GM12878 (cell line): ENCODE data around the gene DLX6. TPM values are rescaled to one million over a fixed set of nuclear protein-coding genes. Genes with fewer than 3 reads are reported as not detected.

ENCODE experiments used
- ATAC-seq: fragments of 200-7000 bp; cut with Tn5 transposase; 3 replicates; pipeline ENCODE4 v1.9.1; 2020; ENCODE audit warnings: mild to moderate bottlenecking, moderate library complexity
- BruUV-seq: library from RNA; stranded (reverse); fragments of 400-500 nt; replicated peaks from 2 replicates; lab custom pipeline; 2021; lab: Mats Ljungman, UMichigan
- CTCF ChIA-PET: fragments of 300-600 bp; sonication (Branson Sonifier 250); formaldehyde crosslinking; extraction: SDS; loops from one replicate; lab custom pipeline; 2021; ENCODE audit warnings: inconsistent platforms; lab: Yijun Ruan, JAX
- POLR2A ChIA-PET: fragments of 350-600 bp; formaldehyde crosslinking; extraction: SDS; loops from one replicate; lab custom pipeline; 2021; ENCODE audit warnings: inconsistent platforms; lab: Charles Lee
- RAD21 ChIA-PET: fragments of 300-600 bp; sonication (Branson Sonifier 250); formaldehyde crosslinking; loops from one replicate; lab custom pipeline; 2023; ENCODE audit warnings: antibody characterized with exemption; ENCODE audit not compliant: unreplicated experiment; lab: Charles Lee
- SMC1A ChIA-PET: fragments of 300-600 bp; sonication (Branson Sonifier 250); formaldehyde crosslinking; loops from one replicate; lab custom pipeline; 2023; ENCODE audit not compliant: unreplicated experiment, uncharacterized antibody; lab: Charles Lee
- DNase-seq: peaks from one replicate; pipeline ENCODE4 v3.0.0-alpha.2; 2011; ENCODE audit warnings: low read depth, low spot score
- FAIRE-seq: peaks from 3 replicates; lab custom pipeline; 2011; peaks lifted over from hg19 to GRCh38; lab: Jason Lieb, UNC
- H2AFZ ChIP-seq: 2 replicates; pipeline ENCODE4 v1.6.0; 2011; ENCODE audit warnings: low read depth, low read length, control low read depth; ENCODE audit not compliant: control insufficient read depth
- H3K27ac ChIP-seq: 2 replicates; pipeline ENCODE4 v1.5.1; 2011; ENCODE audit warnings: control low read depth; ENCODE audit not compliant: control insufficient read depth, insufficient read depth
- H3K27me3 ChIP-seq, 2 experiments: replicated peaks in 1 of 2; 2 replicates each; pipeline versions ENCODE4 v1.6.0 to v1.6.1; 2011; ENCODE audit warnings: low read length in 1 of 2; ENCODE audit not compliant: control insufficient read depth in 2 of 2, insufficient read depth in 2 of 2
- H3K36me3 ChIP-seq, 2 experiments: 2 replicates each; pipeline ENCODE4 v1.5.1; 2011; ENCODE audit warnings: low read length in 1 of 2; ENCODE audit not compliant: control insufficient read depth in 2 of 2, insufficient read depth in 2 of 2
- H3K4me1 ChIP-seq: 2 replicates; pipeline ENCODE4 v1.6.1; 2011; ENCODE audit warnings: mild to moderate bottlenecking, low read length, moderate library complexity, mixed read lengths; ENCODE audit not compliant: control insufficient read depth, insufficient read depth
- H3K4me2 ChIP-seq: 2 replicates; pipeline ENCODE4 v1.6.0; 2011; ENCODE audit warnings: control low read depth; ENCODE audit not compliant: control insufficient read depth, insufficient read depth
- H3K4me3 ChIP-seq: fragments of 200-600 bp; sonication (generic); 2 replicates; pipeline ENCODE4 v1.5.1; 2016
- H3K79me2 ChIP-seq: 2 replicates; pipeline ENCODE4 v1.6.0; 2011; ENCODE audit warnings: low read length; ENCODE audit not compliant: control insufficient read depth, insufficient read depth
- H3K9ac ChIP-seq: 2 replicates; pipeline ENCODE4 v1.8.0; 2011; ENCODE audit warnings: low read length, control low read depth, mixed read lengths; ENCODE audit not compliant: control insufficient read depth, insufficient read depth
- H3K9me3 ChIP-seq: replicated peaks from 3 replicates; pipeline ENCODE4 v1.5.1; 2011; ENCODE audit warnings: mild to moderate bottlenecking, low read length; ENCODE audit not compliant: control insufficient read depth, insufficient read depth
- H4K20me1 ChIP-seq: 2 replicates; pipeline ENCODE4 v1.6.0; 2011; ENCODE audit not compliant: control insufficient read depth, insufficient read depth
- BRCA1 ChIP-seq: IDR thresholded peaks from 2 replicates; pipeline ENCODE4 v1.6.1; 2011; ENCODE audit warnings: low read depth, low read length, improper control_type of control experiment
- CBX5 ChIP-seq: sonication (generic); IDR thresholded peaks from 2 replicates; pipeline ENCODE4 v1.6.1; 2016; ENCODE audit warnings: low read depth, moderate library complexity, mild to moderate bottlenecking, inconsistent platforms
- HCFC1 ChIP-seq: fragments of 150-350 bp; IDR thresholded peaks from 2 replicates; pipeline ENCODE4 v1.6.1; 2014; ENCODE audit warnings: low read length
- HDAC2 ChIP-seq: fragments of 200-600 bp; sonication (generic); IDR thresholded peaks from 2 replicates; pipeline ENCODE4 v1.6.1; 2017
- HDAC6 ChIP-seq: fragments of 200-600 bp; sonication (generic); IDR thresholded peaks from one replicate; pipeline ENCODE4 v1.8.0; 2017; ENCODE audit warnings: antibody characterized with exemption; ENCODE audit not compliant: unreplicated experiment
- HDGF ChIP-seq: fragments of 450-650 bp; IDR thresholded peaks from 2 replicates; pipeline ENCODE4 v1.6.1; 2016; ENCODE audit warnings: antibody characterized with exemption
- IKZF1 ChIP-seq: fragments of 450-650 bp; conservative IDR thresholded peaks from 2 replicates; pipeline ENCODE4 v1.6.1; 2017; ENCODE audit warnings: antibody characterized with exemption, mild to moderate bottlenecking
- NBN ChIP-seq: fragments of 450-650 bp; IDR thresholded peaks from 2 replicates; pipeline ENCODE4 v1.6.1; 2016
- NFYB ChIP-seq: IDR thresholded peaks from 2 replicates; pipeline ENCODE4 v1.6.1; 2011; ENCODE audit warnings: low read depth, mild to moderate bottlenecking, low read length, improper control_type of control experiment, moderate library complexity; ENCODE audit not compliant: insufficient read depth
- NR2C2 ChIP-seq: IDR thresholded peaks from 2 replicates; pipeline ENCODE4 v1.6.1; 2011; ENCODE audit warnings: borderline replicate concordance, low read depth; ENCODE audit not compliant: control insufficient read depth, insufficient read length
- POLR2AphosphoS5 ChIP-seq: IDR thresholded peaks from 2 replicates; pipeline ENCODE4 v1.6.1; 2011; ENCODE audit warnings: mild to moderate bottlenecking, low read length, inconsistent platforms
- SIX5 ChIP-seq: IDR thresholded peaks from 2 replicates; pipeline ENCODE4 v1.6.1; 2011; ENCODE audit warnings: mild to moderate bottlenecking, low read depth, low read length, moderate library complexity; ENCODE audit not compliant: severe bottlenecking
- SPI1 ChIP-seq: IDR thresholded peaks from 2 replicates; pipeline ENCODE4 v1.6.1; 2011; ENCODE audit warnings: low read depth, mild to moderate bottlenecking, low read length, moderate library complexity, borderline replicate concordance; ENCODE audit not compliant: insufficient read depth
- STAT3 ChIP-seq: IDR thresholded peaks from 2 replicates; pipeline ENCODE4 v1.6.1; 2011; ENCODE audit warnings: low read depth, low read length, improper control_type of control experiment
- TCF3 ChIP-seq: IDR thresholded peaks from 2 replicates; pipeline ENCODE4 v1.6.1; 2012; ENCODE audit warnings: low read depth, mild to moderate bottlenecking, low read length, borderline replicate concordance; ENCODE audit not compliant: insufficient read depth
- ZNF207 ChIP-seq: fragments of 450-650 bp; IDR thresholded peaks from 2 replicates; pipeline ENCODE4 v1.6.1; 2014; ENCODE audit warnings: antibody characterized with exemption, mild to moderate bottlenecking, borderline replicate concordance
- WGBS: methylation state at CpG from one replicate; pipeline ENCODE4 v1.1.6; 2016; ENCODE audit warnings: low lambda C conversion rate; ENCODE audit not compliant: insufficient replicate concordance, insufficient coverage; ENCODE audit errors: missing lambda C conversion rate; 5-methylcytosine and 5-hydroxymethylcytosine counted together
- in situ Hi-C: fragments of 300-500 bp; cut with MboI; formaldehyde crosslinking; loops from 9 replicates; pipeline ENCODE4 v1.14.3; 2018; ENCODE audit warnings: mixed read lengths
- intact Hi-C: fragments of 100-400 bp; cut with micrococcal nuclease; formaldehyde crosslinking; loops from one replicate; pipeline ENCODE4 v1.14.2; 2022; ENCODE audit not compliant: unreplicated experiment
- polyA plus RNA-seq, 11 experiments: library from polyadenylated mRNA; depleted of rRNA in 4 of 11; unstranded in 6 of 11; stranded (reverse) in 5 of 11; fragments of >200 nt; fragmentation: Nextera tagmentation in 4 of 11; fragmentation: Illumina TruSeq in 1 of 11; extraction: Ambion mirVana in 4 of 11; extraction: Trizol in 1 of 11; gene quantifications; 1 replicate in 1 of 11; 2 replicates in 10 of 11; pipeline versions ENCODE4 v1.2.1 to v1.2.3, GENCODE V29; 2011 to 2016; ENCODE audit warnings: inconsistent platforms in 2 of 11, missing spikeins in 2 of 11, low read depth in 1 of 11
- total RNA-seq, 4 experiments: library from RNA; depleted of rRNA in 3 of 4; stranded (reverse); fragments of >200 nt in 3 of 4; fragmentation: Illumina TruSeq in 1 of 4; extraction: Trizol in 1 of 4; gene quantifications; 2 replicates each; pipeline versions ENCODE4 v1.2.1 to v1.2.3, GENCODE V29; 2013 to 2021
- TF ChIP-seq, protein P1 (sequence below): fragments of 450-650 bp; IDR thresholded peaks from 2 replicates; pipeline ENCODE4 v1.6.1; 2016; ENCODE audit warnings: mild to moderate bottlenecking
- TF ChIP-seq, protein P2 (sequence below): fragments of 450-650 bp; IDR thresholded peaks from 2 replicates; pipeline ENCODE4 v1.6.1; 2018; ENCODE audit warnings: borderline replicate concordance, mild to moderate bottlenecking; ENCODE audit not compliant: partially characterized antibody

DLX6 gene
- total and polyA plus RNA-seq, 10 of the 15 experiments (the other 5 are each of a cell fraction or from before 2014, with no cell fraction given): not detected

DNA sequence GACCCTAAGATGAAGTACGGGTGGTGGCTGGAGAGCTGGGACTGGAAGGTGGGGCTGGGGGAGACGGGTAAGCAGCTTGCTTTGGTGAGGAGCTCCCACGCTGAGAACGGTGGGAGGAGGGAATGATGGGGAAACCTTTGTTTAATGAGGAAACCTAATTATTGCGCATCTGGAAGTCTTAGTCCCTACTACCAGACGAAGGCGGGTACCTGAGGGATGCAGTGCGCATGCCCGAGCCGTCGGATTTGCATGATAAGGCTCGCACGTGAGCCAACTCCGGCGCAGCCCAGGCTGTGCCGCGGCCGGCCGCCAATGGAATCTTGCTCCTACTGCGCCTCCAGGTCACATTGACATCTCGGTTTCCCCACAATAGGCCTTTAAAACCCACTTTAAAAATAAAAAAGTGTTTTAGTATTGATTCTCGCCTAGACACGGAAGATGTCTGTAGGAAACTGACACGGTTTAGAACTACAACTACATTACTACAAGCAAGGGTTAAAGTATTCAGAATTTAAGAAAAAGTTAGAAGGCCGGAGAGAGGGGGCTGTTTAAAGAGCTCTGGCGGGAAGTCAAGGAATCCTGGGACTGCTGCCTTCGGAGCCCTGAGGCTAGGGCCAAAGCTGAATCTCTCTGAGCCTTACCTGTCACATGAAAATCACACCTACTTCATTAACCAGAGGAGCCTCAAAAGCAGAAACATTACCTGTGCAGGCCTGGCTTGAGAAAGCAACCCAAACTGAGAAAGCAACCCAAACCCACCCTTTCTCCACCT lies 12.1 kb upstream of the DLX6 start:
- no TSS peak for BruUV-seq
- Histone ChIP-seq H3K36me3 (no peaks in the 10 kb centered on the region), H3K4me3 (no peak overlapping the region), H3K9ac (no peak overlapping the region), H3K4me2 (no peak overlapping the region), H4K20me1 (no peaks in the 10 kb centered on the region; the same call in 1 of the 2 replicates), H3K27ac (no peak overlapping the region), H3K9me3 (no peaks in the 10 kb centered on the region; the same call in 2 of the 3 replicates), H2AFZ (no peak overlapping the region), H3K79me2 (no peaks in the 10 kb centered on the region), H3K27me3 (peaks cover 13 to 24% of the 10 kb centered on the region in 2 experiments), H3K4me1 (no peaks in the 10 kb centered on the region)
- FAIRE-seq: no peak
- ATAC-seq: no peak
- ChIA-PET CTCF (no interaction called here), POLR2A (no interaction called here), RAD21 (no interaction called here), SMC1A (no interaction called here)
- no peak for DNase-seq
- intact Hi-C loops: no loop called here
- WGBS: 28% methylated on average over 27 of the region's 27 CpGs
- TF ChIP-seq SPI1 (no peak), POLR2AphosphoS5 (no peak), HCFC1 (no peak), HDGF (no peak), CBX5 (no peak), ZNF207 (no peak), NFYB (no peak), NBN (no peak), NR2C2 (no peak), HDAC2 (no peak), BRCA1 (no peak), HDAC6 (no peak), STAT3 (no peak), IKZF1 (no peak), SIX5 (no peak), TCF3 (no peak)
- TF ChIP-seq, protein P1, sequence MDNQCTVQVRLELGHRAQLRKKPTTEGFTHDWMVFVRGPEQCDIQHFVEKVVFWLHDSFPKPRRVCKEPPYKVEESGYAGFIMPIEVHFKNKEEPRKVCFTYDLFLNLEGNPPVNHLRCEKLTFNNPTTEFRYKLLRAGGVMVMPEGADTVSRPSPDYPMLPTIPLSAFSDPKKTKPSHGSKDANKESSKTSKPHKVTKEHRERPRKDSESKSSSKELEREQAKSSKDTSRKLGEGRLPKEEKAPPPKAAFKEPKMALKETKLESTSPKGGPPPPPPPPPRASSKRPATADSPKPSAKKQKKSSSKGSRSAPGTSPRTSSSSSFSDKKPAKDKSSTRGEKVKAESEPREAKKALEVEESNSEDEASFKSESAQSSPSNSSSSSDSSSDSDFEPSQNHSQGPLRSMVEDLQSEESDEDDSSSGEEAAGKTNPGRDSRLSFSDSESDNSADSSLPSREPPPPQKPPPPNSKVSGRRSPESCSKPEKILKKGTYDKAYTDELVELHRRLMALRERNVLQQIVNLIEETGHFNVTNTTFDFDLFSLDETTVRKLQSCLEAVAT: no peak
- TF ChIP-seq, protein P2, sequence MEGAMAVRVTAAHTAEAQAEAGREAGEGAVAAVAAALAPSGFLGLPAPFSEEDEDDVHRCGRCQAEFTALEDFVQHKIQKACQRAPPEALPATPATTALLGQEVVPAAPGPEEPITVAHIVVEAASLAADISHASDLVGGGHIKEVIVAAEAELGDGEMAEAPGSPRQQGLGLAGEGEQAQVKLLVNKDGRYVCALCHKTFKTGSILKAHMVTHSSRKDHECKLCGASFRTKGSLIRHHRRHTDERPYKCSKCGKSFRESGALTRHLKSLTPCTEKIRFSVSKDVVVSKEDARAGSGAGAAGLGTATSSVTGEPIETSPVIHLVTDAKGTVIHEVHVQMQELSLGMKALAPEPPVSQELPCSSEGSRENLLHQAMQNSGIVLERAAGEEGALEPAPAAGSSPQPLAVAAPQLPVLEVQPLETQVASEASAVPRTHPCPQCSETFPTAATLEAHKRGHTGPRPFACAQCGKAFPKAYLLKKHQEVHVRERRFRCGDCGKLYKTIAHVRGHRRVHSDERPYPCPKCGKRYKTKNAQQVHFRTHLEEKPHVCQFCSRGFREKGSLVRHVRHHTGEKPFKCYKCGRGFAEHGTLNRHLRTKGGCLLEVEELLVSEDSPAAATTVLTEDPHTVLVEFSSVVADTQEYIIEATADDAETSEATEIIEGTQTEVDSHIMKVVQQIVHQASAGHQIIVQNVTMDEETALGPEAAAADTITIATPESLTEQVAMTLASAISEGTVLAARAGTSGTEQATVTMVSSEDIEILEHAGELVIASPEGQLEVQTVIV: no peak
- in situ Hi-C loops: no loop called here
